Lower lobe of right lung (tissue), 2 donors: Measurements from ENCODE around the gene KPNA1. TPM values are rescaled to one million over a fixed set of nuclear protein-coding genes. Genes with fewer than 3 reads are reported as not detected.
"Not testable (repeated sequence)": the region's sequence is repeated elsewhere in the genome, so short reads cannot be mapped to it uniquely, and the experiment has no call there.

Experiments
- ATAC-seq, 2 donors: fragments of 200-7000 bp; cut with Tn5 transposase; one replicate each; pipeline ENCODE4 v1.9.1; 2020 to 2022; ENCODE audit warnings: mild to moderate bottlenecking in 2 of 2, moderate library complexity in 2 of 2
- DNase-seq: peaks from one replicate; pipeline ENCODE4 v3.0.0-alpha.2; 2020
- H3K27ac ChIP-seq: fragments of 200-600 bp; one replicate; pipeline ENCODE4 v1.8.0; 2022
- H3K27me3 ChIP-seq: fragments of 200-600 bp; one replicate; pipeline ENCODE4 v1.8.0; 2022; ENCODE audit warnings: low read depth
- H3K36me3 ChIP-seq: fragments of 200-600 bp; one replicate; pipeline ENCODE4 v1.8.0; 2022; ENCODE audit warnings: mild to moderate bottlenecking
- H3K4me1 ChIP-seq: fragments of 200-600 bp; one replicate; pipeline ENCODE4 v1.8.0; 2022
- H3K4me3 ChIP-seq: fragments of 200-600 bp; one replicate; pipeline ENCODE4 v1.8.0; 2022; ENCODE audit warnings: mild to moderate bottlenecking
- H3K9me3 ChIP-seq: fragments of 200-600 bp; one replicate; pipeline ENCODE4 v1.8.0; 2022
- intact Hi-C: fragments of 100-400 bp; cut with DNase I; formaldehyde crosslinking; loops from one replicate; pipeline ENCODE4 v1.11.0; 2022
- total RNA-seq: library from RNA; stranded (reverse); fragmentation: NEBNext Ultra II Directional; extraction: Animal tissue kit (Norgen Biotek cat#: 25700); gene quantifications from one replicate; pipeline ENCODE4 v1.2.1, GENCODE V29; 2021
- TF ChIP-seq, protein P1 (sequence below): fragments of 200-600 bp; IDR thresholded peaks from one replicate; pipeline ENCODE4 v1.8.0; 2022; ENCODE audit warnings: antibody characterized with exemption, mild to moderate bottlenecking
- donor health status: DM: no; HTN: yes; CAD: no; lungs with severe emphysema.

The KPNA1 gene
- total RNA-seq, 1 donor from 2014 or later: 54.5 TPM

DNA sequence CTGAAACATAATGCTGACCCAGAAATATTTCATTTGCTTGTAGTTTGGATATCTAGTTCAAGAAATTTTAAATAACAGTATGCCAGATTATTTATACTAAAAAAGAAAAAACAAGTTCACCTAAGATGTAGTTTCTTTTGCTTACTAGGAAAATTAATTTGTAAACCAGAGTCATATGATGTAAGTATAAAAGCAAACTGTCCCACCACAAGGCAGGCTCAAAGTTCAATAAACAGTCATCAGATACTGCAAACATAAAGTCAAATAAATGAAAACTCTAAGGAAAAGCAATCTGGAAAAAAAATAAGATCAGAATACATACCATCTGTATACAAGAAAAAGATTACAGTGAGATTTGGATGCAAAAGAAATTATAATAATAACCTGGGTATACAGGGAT is 58.7 kb downstream of the KPNA1 start:
- TF ChIP-seq, protein P1, sequence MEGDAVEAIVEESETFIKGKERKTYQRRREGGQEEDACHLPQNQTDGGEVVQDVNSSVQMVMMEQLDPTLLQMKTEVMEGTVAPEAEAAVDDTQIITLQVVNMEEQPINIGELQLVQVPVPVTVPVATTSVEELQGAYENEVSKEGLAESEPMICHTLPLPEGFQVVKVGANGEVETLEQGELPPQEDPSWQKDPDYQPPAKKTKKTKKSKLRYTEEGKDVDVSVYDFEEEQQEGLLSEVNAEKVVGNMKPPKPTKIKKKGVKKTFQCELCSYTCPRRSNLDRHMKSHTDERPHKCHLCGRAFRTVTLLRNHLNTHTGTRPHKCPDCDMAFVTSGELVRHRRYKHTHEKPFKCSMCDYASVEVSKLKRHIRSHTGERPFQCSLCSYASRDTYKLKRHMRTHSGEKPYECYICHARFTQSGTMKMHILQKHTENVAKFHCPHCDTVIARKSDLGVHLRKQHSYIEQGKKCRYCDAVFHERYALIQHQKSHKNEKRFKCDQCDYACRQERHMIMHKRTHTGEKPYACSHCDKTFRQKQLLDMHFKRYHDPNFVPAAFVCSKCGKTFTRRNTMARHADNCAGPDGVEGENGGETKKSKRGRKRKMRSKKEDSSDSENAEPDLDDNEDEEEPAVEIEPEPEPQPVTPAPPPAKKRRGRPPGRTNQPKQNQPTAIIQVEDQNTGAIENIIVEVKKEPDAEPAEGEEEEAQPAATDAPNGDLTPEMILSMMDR: no peak
- intact Hi-C loops: no loop called here
- H3K4me3 ChIP-seq: no peak overlapping the region
- H3K27me3 ChIP-seq: no peaks in the 10 kb centered on the region
- no peak overlapping the region for H3K27ac ChIP-seq
- H3K36me3 ChIP-seq: peaks cover 89% of the 10 kb centered on the region
- no peaks in the 10 kb centered on the region for H3K4me1 ChIP-seq
- DNase-seq: no peak
- ATAC-seq: no peak
- no peaks in the 10 kb centered on the region for H3K9me3 ChIP-seq

DNA sequence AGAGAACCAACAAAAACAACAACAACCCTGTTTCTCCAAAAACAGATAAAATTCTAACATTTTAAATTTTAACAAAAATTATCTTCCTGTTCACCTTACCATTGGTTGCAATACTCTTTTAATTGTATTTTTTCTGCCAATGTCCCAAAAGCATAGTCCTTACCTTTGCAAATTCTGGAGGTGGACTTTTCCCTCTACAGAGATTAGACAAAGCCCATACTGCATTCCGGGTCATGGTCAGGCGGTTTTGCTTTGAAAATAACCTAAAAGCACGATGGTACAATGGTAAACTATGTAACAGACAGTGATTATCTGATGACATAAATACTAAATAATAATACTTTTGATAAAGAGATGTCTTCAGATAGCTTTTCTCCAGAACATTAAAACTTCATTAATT is 63.4 kb downstream of the KPNA1 start:
- H3K27me3 ChIP-seq: no peaks in the 10 kb centered on the region
- no peak overlapping the region for H3K27ac ChIP-seq
- no peak for ATAC-seq
- no peaks in the 10 kb centered on the region for H3K9me3 ChIP-seq
- TF ChIP-seq, protein P1: no peak
- no peaks in the 10 kb centered on the region for H3K4me1 ChIP-seq
- no peak overlapping the region for H3K4me3 ChIP-seq
- intact Hi-C loops: no loop called here
- DNase-seq: no peak
- peaks cover 79% of the 10 kb centered on the region for H3K36me3 ChIP-seq

DNA sequence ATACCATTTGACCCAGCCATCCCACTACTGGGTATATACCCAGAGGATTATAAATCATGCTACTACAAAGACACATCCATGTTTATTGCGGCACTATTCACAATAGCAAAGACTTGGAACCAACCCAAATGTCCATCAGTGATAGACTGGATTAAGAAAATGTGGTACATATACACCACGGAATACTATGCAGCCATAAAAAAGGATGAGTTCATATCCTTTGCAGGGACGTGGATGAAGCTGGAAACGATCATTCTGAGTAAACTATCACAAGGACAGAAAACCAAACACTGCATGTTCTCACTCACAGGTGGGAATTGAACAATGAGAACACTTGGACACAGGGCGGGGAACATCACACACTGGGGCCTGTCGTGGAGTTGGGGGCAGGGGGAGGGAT is 66.5 kb downstream of the KPNA1 start:
- DNase-seq, ATAC-seq, H3K27me3 ChIP-seq, H3K9me3 ChIP-seq, intact Hi-C loops, H3K4me3 ChIP-seq, H3K4me1 ChIP-seq, H3K27ac ChIP-seq: not testable (repeated sequence)
- peaks cover 83% of the 10 kb centered on the region for H3K36me3 ChIP-seq

DNA sequence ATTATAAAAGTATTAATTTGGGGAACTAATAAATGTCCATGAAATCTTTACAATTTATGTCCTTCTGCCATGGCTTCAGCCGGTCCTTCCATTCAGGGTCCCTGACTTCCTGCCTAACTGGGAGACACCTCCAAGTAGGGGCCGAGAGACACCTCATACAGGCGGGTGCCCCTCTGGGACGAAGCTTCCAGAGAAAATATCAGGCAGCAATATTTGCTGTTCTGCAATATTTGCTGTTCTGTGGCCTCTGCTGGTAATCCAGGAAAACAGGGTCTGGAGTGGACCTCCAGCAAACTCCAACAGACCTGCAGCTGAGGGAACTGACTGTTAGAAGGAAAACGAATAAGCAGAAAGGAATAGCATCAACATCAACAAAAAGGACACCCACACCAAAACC is 70.2 kb downstream of the KPNA1 start:
- not testable (repeated sequence) for DNase-seq
- peaks cover 87% of the 10 kb centered on the region for H3K36me3 ChIP-seq

DNA sequence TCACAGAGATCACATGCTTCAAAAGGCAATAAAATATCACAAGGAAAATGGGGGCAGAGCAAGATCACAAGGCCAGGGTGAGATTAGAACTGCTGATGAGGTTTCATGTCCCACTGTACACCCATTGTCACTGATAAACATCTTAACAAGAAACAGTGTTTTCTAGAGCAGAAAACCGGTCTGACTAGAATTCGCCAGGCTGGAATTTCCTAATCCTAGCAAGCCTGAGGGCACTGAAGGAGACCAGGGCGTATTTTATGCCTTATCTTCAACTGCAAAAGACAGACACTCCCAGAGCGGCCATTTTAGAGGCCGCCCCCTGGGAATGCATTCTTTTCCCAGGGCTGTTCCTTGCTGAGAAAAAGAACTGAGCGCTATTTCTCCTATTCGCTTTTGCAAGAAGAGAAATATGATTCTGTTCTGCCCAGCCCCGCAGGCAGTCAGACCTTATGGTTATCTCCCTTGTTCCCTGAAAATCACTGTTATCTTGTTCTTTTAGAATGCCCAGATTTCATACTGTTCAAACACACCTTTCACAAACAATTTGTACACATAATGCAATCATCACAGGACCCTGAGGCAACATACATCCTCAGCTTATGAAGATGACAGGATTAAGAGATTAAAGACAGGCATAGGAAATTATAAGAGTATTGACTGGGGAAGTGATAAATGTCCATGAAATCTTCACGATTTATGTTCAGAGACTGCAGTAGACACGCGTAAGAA is 70.8 kb downstream of the KPNA1 start:
- intact Hi-C loops, H3K4me3 ChIP-seq, ATAC-seq, H3K27me3 ChIP-seq, H3K4me1 ChIP-seq, H3K9me3 ChIP-seq, DNase-seq, H3K27ac ChIP-seq: not testable (repeated sequence)
- H3K36me3 ChIP-seq: peaks cover 87% of the 10 kb centered on the region

More for the DNA sequence above, 70.2 kb downstream of the KPNA1 start:
- H3K9me3 ChIP-seq, ATAC-seq, H3K4me1 ChIP-seq, H3K27me3 ChIP-seq, intact Hi-C loops, H3K4me3 ChIP-seq, H3K27ac ChIP-seq: not testable (repeated sequence)

DNA sequence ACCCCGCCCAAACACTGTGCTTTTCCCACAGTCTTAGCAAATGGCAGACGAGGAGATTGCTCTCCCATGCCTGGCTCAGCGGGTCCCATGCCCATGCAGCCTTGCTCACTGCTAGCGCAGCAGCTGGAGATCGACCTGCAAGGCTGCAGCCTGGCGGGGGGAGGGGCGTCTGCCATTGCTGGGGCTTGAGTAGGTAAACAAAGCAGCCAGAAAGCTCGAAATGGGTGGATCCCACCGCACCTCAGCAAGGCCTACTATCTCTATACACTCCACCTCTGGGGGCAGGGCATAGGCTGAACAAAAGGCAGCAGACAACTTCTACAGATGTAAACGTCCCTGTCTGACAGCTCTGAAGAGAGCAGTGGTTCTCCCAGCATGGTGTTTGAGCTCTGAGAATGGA is 71.6 kb downstream of the KPNA1 start:
- ATAC-seq: no peak
- H3K36me3 ChIP-seq: peaks cover 87% of the 10 kb centered on the region
- no peak for DNase-seq

DNA sequence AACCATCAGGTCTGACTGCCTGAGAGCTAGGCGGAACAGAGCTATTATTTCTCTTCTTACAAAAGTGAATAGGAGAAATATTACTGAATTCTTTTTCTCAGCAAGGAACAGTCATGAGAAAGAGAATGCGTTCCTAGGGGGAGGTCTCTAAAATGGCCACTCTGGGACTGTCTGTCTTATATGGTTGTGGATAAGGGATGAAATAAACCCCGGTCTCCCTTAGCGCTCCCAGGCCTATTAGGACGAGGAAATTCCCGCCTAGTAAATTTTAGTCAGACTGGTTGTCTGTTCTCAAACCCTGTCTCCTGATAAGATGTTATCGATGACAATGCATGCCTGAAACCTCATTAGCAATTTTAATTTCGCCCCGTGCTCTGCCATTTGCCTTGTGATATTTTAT is 78.8 kb downstream of the KPNA1 start:
- H3K36me3 ChIP-seq: peaks cover 99% of the 10 kb centered on the region
- TF ChIP-seq, protein P1: no peak
- H3K9me3 ChIP-seq: peaks cover 3% of the 10 kb centered on the region
- no peak for DNase-seq
- H3K27me3 ChIP-seq: no peaks in the 10 kb centered on the region
- no peaks in the 10 kb centered on the region for H3K4me1 ChIP-seq
- H3K4me3 ChIP-seq: no peak overlapping the region
- no peak overlapping the region for H3K27ac ChIP-seq
- intact Hi-C loops: no loop called here
- ATAC-seq: no peak

More for the DNA sequence above, 71.6 kb downstream of the KPNA1 start:
- TF ChIP-seq, protein P1: no peak
- no peaks in the 10 kb centered on the region for H3K9me3 ChIP-seq
- no peak overlapping the region for H3K4me3 ChIP-seq
- no peaks in the 10 kb centered on the region for H3K4me1 ChIP-seq
- no peaks in the 10 kb centered on the region for H3K27me3 ChIP-seq
- intact Hi-C loops: no loop called here
- no peak overlapping the region for H3K27ac ChIP-seq
